A673 (cell line): ENCODE results near the gene RHEB. TPM values are rescaled to one million over a fixed set of nuclear protein-coding genes. Genes with fewer than 3 reads are reported as not detected.

ENCODE experiments used
- BruUV-seq: library from RNA; stranded (reverse); fragments of 400-500 nt; replicated peaks from 2 replicates; lab custom pipeline; 2021; lab: Mats Ljungman, UMichigan
- CTCF ChIA-PET: fragments of 300-600 bp; sonication (Branson Sonifier 250); formaldehyde crosslinking; loops from one replicate; lab custom pipeline; 2022; ENCODE audit warnings: antibody characterized with exemption; lab: Charles Lee
- POLR2A ChIA-PET: fragments of 300-600 bp; sonication (Branson Sonifier 250); formaldehyde crosslinking; loops from one replicate; lab custom pipeline; 2022; ENCODE audit warnings: antibody characterized with exemption; ENCODE audit not compliant: low non-redundant PET; lab: Charles Lee
- DNase-seq: peaks from one replicate; pipeline ENCODE4 v3.0.0-alpha.2; 2015; ENCODE audit warnings: low spot score
- H3K27ac ChIP-seq: fragments of 200-600 bp; sonication (generic); 2 replicates; pipeline ENCODE4 v1.5.1; 2016; ENCODE audit warnings: mixed run types, low read depth, mild to moderate bottlenecking, mixed read lengths, antibody characterized with exemption, low read length; ENCODE audit not compliant: poor library complexity, severe bottlenecking
- H3K27me3 ChIP-seq: fragments of 200-600 bp; sonication (generic); replicated peaks from 2 replicates; pipeline ENCODE4 v1.6.1; 2017; ENCODE audit warnings: mixed run types, low read depth, mild to moderate bottlenecking, mixed read lengths, antibody characterized with exemption, low read length; ENCODE audit not compliant: insufficient read depth, poor library complexity
- H3K36me3 ChIP-seq: fragments of 200-600 bp; sonication (generic); 2 replicates; pipeline ENCODE4 v1.6.1; 2016; ENCODE audit warnings: mixed run types, mild to moderate bottlenecking, mixed read lengths, antibody characterized with exemption, low read length; ENCODE audit not compliant: insufficient read depth, poor library complexity, severe bottlenecking
- H3K4me1 ChIP-seq: fragments of 200-600 bp; sonication (generic); 2 replicates; pipeline ENCODE4 v1.6.1; 2017; ENCODE audit warnings: mixed run types, mild to moderate bottlenecking, mixed read lengths, antibody characterized with exemption, low read length; ENCODE audit not compliant: insufficient read depth, poor library complexity, severe bottlenecking
- H3K4me3 ChIP-seq: fragments of 200-600 bp; sonication (generic); 2 replicates; pipeline ENCODE4 v1.5.1; 2016; ENCODE audit warnings: low read depth, mixed run types, mild to moderate bottlenecking, mixed read lengths, low read length; ENCODE audit not compliant: poor library complexity, severe bottlenecking
- H3K9me3 ChIP-seq: fragments of 200-600 bp; sonication (generic); 2 replicates; pipeline ENCODE4 v1.6.1; 2016; ENCODE audit warnings: mixed run types, low read depth, mild to moderate bottlenecking, mixed read lengths, antibody characterized with exemption, low read length; ENCODE audit not compliant: poor library complexity, severe bottlenecking
- EZH2 ChIP-seq: fragments of 200-600 bp; sonication (generic); IDR thresholded peaks from 2 replicates; pipeline ENCODE4 v1.6.1; 2017; ENCODE audit warnings: borderline replicate concordance, low read depth, mild to moderate bottlenecking, mixed read lengths, antibody characterized with exemption, low read length; ENCODE audit not compliant: poor library complexity, severe bottlenecking
- intact Hi-C: fragments of 100-400 bp; cut with micrococcal nuclease; formaldehyde crosslinking; loops from one replicate; pipeline ENCODE4 v1.10.0; 2022; ENCODE audit not compliant: unreplicated experiment
- total RNA-seq: library from RNA; stranded (reverse); gene quantifications from 2 replicates; pipeline ENCODE4 v1.2.3, GENCODE V29; 2021
- TF ChIP-seq, protein P1 (sequence below): fragments of 300-800, 200-600 bp; sonication (generic); conservative IDR thresholded peaks from 2 replicates; pipeline ENCODE4 v1.5.1; 2017; ENCODE audit warnings: low read depth, mild to moderate bottlenecking, antibody characterized with exemption, low read length, moderate library complexity, mixed read lengths

Gene RHEB
- total RNA-seq, 1 experiment from 2014 or later: 136 TPM

DNA sequence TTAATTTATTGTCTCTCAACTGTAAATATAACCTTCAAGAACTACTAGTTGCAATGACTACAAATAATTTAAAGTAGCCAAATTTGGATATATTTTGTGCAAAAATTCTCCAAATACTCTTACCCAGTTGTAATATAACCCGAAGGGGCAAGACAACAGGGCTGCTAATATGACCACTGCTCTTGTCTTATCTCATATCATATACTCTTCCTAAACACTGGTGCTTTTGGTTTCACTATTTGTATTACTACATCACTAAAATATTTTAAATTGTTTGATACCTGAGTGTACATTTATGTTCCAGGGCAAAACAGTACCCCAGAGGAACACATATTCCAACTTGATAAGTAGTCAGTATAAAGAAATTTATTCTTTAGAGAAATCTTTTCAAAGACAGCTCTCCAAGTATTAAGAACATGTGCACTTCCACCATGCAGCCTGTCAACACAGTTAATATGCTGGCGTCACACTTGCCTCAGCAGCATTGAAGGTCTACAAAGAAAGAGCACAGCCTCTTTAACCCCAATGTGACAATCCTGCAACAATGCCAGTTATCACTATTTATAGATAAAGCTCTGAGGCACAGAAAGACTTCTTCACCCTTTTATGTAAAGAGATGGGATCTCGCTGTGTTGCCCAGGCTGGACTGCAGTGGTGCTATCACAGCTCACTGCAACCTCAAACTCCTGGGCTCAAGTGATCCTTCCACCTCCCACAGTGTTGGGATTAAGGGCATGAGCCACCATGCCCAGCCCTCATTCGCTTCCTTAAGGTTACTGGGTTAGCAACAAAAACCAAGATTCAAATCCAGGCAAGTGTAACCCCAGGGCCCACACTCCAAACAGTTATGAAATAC lies 37.8 kb downstream of the RHEB start:
- H3K4me1 ChIP-seq: no peaks in the 10 kb centered on the region
- intact Hi-C loops: no loop called here
- H3K4me3 ChIP-seq: no peak overlapping the region
- H3K36me3 ChIP-seq: peaks cover 36% of the 10 kb centered on the region
- POLR2A ChIA-PET: no interaction called here
- TF ChIP-seq EZH2: no peak
- TF ChIP-seq, protein P1, sequence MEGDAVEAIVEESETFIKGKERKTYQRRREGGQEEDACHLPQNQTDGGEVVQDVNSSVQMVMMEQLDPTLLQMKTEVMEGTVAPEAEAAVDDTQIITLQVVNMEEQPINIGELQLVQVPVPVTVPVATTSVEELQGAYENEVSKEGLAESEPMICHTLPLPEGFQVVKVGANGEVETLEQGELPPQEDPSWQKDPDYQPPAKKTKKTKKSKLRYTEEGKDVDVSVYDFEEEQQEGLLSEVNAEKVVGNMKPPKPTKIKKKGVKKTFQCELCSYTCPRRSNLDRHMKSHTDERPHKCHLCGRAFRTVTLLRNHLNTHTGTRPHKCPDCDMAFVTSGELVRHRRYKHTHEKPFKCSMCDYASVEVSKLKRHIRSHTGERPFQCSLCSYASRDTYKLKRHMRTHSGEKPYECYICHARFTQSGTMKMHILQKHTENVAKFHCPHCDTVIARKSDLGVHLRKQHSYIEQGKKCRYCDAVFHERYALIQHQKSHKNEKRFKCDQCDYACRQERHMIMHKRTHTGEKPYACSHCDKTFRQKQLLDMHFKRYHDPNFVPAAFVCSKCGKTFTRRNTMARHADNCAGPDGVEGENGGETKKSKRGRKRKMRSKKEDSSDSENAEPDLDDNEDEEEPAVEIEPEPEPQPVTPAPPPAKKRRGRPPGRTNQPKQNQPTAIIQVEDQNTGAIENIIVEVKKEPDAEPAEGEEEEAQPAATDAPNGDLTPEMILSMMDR: no peak
- no TSS peak for BruUV-seq
- CTCF ChIA-PET: no interaction called here
- no peaks in the 10 kb centered on the region for H3K9me3 ChIP-seq
- no peak overlapping the region for H3K27ac ChIP-seq
- DNase-seq: no peak
- H3K27me3 ChIP-seq: no peaks in the 10 kb centered on the region

DNA sequence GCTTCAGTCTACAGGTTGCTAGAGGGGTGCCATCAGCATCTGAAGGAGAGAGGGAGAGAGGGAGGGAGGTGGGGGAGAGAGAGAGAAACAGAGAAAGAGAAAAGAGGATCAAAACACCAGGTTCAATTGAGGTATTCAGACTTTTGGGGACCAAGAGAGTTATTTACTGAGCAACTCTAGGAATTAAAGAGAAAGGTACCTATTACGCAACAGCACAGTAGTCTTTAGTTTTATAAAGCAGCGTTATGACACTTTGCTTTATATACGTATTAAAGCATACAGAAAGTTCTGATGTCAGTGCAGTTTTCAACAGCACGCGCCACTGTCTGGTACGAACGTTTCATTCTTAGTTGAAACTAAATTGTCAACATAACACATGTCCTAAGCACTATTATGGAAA lies 41.8 kb downstream of the RHEB start:
- no TSS peak for BruUV-seq
- TF ChIP-seq, protein P1: no peak
- no peak for TF ChIP-seq EZH2
- Histone ChIP-seq H3K9me3 (no peaks in the 10 kb centered on the region), H3K27me3 (no peaks in the 10 kb centered on the region), H3K4me1 (peaks cover under 1% of the 10 kb centered on the region), H3K36me3 (peaks cover 20% of the 10 kb centered on the region), H3K27ac (no peak overlapping the region), H3K4me3 (no peak overlapping the region)
- DNase-seq: no peak
- ChIA-PET CTCF (no interaction called here), POLR2A (no interaction called here)
- intact Hi-C loops: no loop called here

DNA sequence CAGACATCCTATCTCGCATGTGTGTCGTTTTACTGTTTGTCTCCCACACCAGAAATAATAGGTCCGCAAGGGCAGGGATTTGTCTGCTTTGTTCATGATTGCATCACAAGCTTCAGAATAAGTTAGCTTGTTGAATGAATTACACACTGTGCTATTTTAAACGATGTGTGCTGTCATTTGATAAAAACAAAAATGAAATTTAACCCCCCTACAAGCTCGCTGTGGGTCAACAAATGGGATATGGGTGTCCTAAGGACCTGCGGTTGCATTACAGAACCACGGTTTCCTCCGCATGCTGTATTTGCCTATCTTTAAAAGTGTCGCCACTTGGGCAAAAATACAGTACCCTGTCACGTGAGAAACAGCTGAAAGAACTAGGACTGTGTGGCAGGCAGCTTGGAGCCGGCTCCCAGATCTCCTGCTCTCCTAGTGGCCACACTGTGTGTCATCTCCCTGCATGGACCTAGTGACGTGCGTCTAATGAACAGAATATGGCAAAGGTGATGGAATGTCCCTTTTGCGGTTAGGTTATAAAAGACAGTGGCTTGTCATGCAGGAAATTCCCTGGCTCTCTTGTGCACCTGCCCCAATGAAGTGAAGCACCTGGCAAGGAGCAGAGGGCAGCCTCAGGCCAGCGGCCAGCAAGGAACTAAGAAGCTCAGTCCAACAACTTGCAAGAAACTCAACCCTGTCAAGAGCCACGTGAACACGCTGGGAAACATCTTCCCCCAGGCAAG lies 46.9 kb downstream of the RHEB start:
- Histone ChIP-seq H3K4me3 (no peak overlapping the region), H3K27me3 (no peaks in the 10 kb centered on the region), H3K9me3 (no peaks in the 10 kb centered on the region), H3K36me3 (peaks cover 43% of the 10 kb centered on the region), H3K27ac (no peak overlapping the region), H3K4me1 (peaks cover 24% of the 10 kb centered on the region)
- intact Hi-C loops: no loop called here
- DNase-seq: no peak
- POLR2A ChIA-PET: no interaction called here
- BruUV-seq: no TSS peak
- CTCF ChIA-PET: no interaction called here
- TF ChIP-seq, protein P1: no peak
- no peak for TF ChIP-seq EZH2
